Ammon's horn (tissue), 1 donor: Measurements from ENCODE around the gene HOXA5.

ENCODE experiments used
- DNase-seq: peaks from one replicate; pipeline ENCODE4 v3.0.0-alpha.2; 2016; ENCODE audit warnings: low spot score

HOXA5 gene

DNA sequence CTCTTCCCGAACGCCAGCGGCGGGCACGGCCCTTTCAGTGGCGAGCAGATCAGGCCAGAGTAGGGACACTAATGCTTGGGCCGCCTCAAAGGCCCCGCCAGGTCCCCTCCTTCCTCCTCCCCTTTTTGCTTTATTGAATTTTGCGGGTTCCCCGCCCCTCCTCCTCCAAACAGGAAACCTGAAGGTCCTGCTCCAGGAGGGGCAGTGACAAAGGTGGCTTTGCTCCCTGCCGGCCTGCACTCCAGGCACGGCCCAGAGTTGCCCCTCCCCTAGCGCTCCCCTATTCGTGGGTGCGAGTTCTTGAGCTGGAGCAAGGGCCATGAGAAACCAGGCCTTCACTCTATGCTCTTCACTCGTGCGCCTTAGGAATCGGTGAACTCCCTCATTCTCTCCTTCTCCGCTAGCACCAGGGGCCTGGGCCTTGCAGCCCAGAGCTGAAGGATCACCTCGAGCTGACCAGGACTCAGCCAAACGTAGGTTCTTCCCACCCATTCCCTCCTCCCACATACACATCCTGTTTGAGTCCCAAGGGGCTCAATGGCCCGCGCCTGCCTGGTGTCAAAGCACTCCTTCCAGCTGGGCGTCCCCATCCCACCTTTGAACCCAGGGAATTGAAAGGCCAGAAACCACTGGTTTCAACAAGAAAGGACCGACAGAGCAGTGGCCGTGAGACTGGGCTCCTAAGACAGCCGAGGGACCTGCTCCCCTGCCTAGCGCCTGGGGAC lies 4.7 kb upstream of the HOXA5 start:
- DNase-seq, result no peak

DNA sequence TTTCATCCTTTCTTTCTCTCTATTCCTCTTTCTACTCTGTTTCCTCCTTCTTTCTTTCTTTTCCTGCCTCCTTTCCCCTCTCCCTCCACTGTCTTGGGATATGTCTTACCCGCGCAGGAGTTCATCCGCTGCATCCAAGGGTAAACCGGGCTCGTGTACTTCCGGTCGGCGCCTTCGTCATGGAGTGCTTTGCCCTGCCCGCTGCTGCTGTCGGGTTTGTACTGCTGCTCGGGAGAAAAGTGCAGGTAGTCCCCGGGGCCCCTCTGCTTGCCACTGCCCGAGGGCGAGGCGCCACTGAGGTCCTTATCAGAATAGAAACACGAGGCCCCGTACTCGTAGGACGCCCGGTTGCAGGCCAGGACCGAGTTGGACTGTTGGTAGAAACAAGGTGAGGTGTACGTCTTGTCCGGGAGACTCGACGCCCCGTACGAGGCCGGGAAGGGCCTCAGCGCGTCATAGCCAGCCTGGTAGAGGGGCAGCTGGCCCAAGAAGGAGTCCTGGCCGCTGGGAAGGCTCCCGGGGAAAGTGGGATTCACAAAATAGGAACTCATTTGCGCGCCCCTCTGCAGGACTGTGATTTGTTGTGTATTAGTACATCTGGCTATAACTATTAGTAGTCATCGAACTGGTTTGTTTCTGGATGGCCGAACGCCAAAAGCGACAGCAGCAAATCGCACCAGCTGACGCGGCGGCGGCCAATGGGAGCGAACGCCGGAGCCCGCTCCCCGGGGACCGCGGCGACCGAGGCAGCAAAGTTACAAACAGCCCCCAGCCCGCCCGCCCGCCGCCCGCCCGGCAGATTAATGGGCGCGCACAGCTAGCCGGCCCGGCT lies 3.9 kb upstream of the HOXA5 start, which contains the start of gene HOXA6:
HOXA6 (minus strand) TSS at position 576 of the 832 bp plus-strand sequence; CDS start at position 551, 25 bp downstream.
- DNase-seq, result no peak

DNA sequence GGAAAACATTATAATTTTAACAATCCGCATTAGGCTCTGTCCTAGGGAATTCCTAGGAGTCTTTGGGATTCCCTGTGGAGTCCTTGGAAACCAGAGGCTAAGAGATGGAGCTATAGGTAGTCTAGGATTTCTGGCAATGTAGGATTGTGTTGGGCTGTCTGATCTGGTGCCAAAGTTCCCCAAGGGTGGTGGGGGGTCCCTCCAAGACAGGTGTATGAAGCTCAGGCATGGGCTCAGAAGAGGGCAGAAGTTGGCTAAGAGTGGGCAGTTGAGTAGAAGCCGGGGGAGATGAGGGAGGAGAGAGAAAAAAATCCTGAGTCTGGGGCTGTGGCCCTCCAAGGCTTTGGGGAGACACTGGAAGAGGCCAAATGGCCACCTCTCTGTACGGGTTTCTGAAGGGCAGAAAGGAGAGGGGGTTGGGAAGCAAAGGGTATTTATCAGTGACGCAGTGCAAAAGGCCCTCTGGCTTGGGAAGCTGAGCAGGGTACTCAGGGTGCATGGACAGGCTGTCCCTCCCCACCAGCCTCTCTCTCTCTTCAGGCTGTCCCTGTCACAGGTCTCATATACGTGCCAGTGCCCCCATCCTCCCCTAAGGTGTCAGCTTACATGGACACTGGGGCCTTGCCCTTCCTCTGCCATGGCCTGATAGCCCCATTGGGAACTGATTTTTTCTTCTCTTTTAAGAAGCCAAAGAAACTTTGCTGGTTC lies 3.2 kb upstream of the HOXA5 start:
- no peak for DNase-seq

DNA sequence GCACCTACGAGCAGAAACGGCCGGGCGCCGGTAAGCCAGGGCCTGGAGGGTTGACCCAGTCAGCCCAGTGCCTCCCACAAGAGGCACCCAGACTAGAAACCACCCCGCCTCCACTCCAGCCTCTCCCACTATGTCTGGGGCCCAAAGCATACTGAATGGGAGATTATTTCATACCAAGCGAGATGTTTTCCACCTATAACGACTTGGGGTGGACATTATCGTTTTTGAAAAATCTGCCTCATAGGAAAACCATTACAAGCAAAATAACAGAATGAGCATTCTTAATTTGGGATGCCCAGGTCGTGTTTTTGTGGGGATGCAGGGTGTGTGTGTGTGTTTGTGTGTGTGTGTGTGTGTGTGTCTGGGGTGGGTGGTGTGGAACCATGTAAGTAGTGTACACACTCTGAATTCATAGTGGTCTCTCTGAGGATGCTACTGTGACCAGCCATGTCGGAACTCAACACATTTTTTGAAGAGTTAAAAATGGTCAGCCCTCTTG lies 2.5 kb upstream of the HOXA5 start:
- DNase-seq, result no peak

DNA sequence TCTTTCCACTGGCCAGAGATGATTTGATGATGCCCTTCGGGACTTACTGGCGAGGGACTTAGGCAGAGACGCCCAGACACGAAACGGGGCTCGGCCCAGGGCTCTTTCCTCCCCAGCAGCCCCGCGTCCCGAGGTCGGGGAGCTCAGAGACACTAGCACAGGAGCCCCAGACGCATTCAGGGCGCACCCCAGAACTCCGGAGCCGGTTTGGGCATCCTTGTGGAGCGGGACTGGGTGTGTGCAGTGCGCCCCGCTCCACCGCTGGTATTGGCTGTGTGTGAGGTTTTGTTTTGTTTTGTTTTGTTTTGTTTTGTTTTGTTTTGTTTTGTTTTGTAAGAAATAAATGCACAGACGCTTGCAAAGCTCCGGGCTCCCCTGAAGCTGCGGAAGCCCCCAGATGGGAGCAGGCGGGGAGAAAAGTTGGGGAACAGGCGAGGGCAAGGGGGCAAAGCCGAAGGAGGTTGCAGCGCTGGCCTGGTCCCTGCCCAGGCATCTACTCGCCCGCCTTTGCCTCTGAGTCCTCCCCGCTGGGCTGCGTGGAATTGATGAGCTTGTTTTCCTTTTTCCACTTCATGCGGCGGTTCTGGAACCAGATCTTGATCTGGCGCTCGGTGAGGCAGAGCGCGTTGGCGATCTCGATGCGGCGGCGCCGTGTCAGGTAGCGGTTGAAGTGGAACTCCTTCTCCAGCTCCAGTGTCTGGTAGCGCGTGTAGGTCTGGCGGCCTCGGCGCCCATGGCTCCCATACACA lies 1.9 kb upstream of the HOXA5 start:
- DNase-seq, result no peak

DNA sequence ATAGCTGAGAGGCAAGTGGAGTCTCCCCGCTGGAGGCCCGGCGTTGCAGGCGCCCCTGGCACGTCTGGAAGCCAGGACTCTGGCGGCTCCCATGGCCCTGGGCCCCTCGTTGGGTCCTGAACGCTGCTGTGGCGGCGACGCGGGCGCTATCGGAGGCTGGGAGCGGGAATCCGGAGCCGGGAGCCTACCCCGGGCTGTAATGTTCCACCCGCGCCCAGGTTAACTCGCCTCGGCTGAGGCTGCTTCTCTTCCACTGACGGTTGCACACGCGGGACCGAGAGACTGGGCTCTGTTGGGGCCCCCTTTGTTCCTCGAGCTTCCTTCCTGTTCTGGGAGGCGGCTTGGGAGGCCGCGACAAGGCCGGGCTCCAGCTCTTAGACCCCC lies 1.3 kb upstream of the HOXA5 start:
- no peak for DNase-seq

DNA sequence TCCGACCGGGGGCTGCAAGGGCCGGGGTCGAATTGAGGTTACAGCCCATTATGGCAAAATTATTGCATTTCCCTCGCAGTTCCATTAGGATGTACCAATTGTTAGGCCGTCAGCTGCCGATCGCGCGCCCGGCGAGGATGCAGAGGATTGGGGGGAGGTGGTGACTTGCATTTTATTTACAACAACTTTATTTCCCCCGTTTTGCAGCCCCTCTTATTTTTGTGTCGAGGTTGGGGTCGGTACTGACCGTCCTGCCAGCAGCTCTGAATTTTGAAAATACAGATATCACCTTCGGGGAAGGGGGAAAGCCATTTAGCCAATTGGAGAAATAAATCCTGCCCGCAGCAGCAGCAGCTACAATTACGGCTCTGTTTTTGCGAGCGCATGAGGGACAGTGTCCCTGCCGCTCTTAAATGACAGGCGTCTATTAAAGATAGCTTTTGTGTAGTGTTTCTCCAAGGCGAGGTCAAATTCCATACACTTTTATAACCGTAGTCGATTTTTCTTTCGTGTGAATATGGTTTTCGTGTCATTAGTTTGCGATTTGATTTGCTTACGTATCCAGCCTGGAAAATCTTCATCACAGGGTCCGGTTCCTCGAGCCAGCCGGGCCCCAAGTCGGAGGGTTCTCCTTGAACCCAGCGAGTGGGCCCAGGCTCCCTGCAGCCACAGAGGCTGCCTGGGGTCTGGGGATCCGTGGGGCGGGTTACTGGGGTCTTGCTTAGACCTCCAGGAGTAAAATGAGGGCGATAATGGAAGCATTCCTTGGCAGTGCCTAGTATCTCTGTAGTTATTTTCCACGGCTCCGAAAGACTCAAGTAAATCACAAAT lies 684 bp upstream of the HOXA5 start:
- no peak for DNase-seq

DNA sequence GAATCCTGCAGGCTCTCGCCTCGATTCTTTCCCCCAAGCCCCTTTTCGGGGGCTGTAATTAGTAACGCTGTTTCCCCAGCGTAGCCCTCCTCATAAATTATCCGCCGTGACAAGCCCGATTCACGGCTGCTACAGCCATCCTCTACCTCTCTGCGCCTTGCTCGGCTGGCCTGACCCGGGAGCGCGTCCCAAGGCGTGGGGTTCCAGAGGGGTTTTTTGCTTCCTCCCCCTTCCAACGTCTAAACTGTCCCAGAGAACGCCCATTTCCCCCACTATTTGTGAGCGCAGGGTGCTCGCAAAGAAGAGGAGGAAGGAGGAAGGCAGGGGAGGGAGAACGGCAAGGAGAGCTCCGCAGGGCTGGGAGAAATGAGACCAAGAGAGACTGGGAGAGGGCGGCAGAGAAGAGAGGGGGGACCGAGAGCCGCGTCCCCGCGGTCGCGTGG lies 880 bp downstream of the HOXA5 start:
- no peak for DNase-seq

DNA sequence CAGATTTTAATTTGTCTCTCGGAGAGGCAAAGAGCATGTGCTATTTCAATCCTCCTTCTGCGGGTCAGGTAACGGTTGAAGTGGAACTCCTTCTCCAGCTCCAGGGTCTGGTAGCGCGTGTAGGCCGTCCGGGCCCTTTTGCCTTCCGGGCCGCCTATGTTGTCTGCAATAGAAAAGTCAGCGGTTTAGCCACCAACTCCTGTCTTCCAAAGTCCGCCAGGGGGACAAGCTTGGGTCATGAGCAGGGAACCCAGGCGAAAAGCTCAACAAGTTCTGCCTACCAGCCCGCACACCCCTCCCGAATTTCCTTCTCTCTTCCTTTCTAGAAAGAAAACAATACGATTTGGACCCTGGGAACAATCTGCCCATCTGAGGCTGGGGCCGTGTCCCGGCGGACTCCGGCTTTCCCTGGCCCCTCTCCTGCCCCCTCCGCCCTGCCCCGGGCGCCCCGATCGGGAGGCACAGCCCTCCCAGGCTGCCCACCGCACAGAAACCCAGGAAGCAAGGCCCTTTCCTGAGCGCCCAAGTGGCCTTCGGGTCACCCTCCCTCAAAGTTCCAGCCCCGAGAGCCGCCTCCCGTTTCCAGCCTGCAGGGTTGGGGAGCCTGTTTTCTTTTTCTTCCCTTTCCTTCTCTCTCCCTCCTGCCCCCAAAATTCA lies 1.4 kb downstream of the HOXA5 start:
- no peak for DNase-seq

DNA sequence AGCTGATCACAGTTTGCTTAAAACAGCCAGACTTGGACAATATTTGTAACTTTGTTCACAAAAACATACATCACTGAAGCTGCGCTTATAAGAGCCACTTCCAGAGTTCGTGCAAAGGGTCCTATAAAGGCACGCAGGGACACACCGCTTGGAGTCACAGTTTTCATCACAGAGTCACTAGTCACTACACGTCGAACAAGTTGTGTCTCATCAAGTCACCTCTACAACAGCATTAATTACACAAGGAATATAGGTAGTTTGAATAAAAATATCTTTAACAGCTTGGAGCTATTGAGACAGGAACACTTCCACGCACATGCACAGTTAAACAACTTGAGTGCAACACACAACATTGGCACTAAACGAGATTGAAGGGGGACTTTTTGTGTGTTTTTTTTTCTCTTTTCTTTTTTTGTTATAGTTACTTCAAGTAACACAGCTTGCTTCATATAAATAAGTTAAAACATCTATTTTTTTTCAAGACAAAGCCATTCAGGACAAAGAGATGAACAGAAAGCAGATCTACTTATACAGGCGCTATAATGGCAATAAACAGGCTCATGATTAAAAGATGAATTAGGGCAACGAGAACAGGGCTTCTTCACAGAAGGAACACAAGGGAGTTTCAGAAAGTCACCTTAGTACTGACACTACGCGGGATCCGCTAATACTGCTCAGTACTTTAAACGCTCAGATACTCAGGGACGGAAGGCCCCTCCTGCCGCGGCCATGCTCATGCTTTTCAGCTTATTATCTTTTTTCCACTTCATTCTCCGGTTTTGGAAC lies 2.2 kb downstream of the HOXA5 start:
- no peak for DNase-seq

DNA sequence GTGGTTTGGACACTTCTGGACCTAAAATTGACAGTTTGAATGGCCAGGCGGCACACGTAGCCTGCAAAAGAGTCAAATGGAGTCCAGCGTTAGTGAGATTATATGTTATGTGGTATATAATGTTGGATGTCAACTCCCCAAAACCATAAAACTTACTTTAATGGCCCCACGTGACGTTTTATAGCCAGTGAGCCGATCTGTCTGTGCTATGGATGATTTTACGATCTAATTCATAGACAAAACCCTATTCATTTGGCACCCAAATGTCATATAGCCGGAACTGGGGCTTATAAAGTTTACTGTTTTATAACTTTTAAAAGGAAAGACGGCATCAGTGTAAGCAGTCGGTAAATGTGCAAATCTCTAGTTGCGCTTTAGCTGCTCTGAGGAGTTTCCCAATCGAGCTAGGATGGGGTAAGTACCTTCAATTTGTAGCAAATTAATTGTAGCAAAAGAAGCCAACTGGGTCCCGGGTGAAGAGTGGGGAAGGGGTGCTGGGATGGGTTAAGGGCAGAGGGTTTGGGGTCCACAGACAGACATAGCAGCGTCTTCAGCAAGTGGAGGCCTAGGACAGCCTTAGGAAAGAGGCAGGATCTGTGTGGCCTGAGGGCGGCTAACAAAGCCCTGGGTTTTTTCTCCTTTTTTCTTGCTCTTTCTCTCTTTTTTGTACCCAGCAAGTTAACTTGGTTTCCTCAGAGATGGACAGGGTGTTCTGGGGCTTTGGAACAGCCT lies 3.2 kb downstream of the HOXA5 start:
- no peak for DNase-seq

DNA sequence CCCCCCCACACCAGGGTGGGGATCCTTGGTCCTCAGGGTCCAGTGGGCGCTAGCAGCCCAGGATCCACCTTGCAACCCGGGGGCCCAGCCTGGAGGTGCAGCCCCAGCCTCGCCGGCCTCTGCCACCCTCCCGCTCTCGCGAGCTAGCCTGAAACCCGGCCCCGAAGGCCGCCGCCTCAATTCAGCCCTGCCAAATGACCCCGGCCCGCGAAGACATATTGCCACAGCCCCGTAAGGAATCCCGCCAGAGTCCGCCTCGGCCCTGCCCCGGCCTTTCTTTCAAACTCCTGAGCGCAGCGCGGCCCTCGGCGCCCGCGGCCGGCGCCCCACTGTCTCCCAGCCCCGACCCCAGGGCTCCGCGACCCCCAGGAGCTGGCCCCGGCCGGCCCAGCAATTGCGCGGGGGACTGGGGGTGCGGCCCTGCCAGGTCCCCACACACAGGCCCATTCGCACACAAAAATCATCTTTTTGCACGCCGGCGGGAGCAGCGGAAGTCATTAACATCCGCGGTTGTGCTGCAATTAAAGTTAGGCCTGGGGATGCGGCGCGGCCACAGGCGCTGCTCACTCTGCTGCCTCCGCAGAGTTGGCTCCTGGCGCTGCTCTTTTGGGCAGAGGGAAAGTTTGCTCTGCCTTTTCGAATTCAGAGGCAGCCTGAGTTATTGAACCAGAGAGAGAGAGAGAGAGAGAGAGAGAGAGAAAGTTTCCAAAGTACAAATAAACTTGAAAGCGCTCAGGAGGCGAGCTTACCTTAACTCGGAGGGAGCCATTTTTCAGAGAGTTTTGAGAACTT lies 4.0 kb downstream of the HOXA5 start:
- no peak for DNase-seq

DNA sequence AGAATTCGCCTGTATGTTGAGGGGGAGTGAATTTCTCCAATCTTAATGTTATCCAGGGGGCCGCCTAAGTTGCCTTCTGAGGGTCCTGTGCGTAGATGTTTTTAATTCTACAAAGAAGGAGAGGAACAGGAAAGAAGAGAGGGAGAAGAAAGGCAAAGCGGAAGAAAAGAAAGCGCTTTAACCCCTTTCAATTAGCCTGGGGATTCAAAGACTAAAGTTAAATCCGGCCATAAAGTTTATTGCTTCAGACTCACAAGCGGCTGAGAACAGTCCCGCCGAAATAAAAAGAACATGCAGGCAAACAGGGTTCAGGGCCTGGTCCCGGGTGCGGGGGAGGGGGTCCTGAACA lies 4.5 kb downstream of the HOXA5 start:
- no peak for DNase-seq

DNA sequence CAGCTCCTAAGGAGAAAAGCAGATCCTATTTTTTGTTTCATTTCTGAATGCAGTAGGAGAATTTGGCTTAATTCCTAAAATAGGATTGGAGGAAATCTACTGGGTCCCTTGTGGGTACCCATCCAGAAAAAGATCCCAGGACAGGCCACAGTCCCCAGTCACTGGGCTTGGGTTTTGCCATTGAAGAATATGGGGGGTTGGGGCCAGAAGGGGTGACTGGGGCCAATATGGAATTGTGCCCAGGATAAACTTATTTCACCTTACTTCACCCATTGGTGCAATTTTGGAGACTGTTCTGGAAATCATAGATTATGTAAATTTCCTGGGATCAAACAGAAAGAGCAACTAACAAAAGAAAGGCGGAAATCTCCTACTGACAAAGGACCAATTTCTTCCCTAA lies 5.0 kb downstream of the HOXA5 start:
- no peak for DNase-seq

DNA sequence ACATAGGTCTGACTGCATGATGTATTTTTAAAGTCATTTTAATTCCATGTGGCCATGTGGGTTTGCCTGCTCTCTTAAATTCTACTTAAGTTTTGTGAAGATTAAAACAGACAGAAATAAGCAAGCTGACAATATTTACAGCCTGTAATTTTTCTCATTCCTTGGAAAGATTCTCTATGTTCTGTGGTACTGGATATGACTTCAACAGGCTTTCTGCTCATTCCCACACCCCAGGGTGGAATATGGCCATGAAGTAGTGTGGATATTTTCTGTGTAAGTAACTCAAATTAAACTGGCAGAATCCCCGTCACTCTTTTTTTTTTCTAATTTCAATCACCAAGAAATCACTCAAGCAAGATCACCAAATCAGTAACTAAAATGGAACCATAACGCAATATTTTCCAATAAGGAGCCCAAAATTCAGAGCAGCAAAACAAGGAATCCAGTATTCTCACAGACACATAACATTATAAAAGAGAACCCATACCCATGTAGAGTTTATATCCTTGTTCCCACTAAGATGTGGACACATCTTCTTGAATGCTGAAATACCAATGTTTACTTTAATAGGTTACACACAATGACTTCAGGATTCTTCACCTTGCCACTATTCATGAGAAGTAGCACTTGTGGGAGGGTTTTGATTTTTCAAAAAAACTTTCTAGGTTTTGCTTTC lies 5.7 kb downstream of the HOXA5 start:
- DNase-seq, result no peak

DNA sequence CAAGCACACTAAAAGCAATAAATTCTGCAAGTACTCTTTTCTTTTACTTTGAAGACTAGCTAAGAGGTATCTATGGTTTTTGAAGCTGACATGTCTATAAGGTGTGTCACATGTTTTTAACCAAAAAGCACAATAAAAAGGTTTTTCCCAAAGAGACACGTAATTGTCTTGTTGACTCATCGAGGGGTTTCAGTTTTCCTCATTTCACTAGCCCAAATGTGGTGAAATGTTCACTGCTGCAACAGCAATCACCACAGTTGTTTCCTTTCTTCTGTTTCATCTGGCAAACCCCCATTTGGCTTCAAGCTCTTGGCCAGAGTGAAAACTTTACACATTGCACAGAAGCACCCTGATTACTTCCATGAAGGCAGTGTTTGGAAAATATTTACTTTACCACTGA lies 9.1 kb downstream of the HOXA5 start:
- DNase-seq, result no peak

DNA sequence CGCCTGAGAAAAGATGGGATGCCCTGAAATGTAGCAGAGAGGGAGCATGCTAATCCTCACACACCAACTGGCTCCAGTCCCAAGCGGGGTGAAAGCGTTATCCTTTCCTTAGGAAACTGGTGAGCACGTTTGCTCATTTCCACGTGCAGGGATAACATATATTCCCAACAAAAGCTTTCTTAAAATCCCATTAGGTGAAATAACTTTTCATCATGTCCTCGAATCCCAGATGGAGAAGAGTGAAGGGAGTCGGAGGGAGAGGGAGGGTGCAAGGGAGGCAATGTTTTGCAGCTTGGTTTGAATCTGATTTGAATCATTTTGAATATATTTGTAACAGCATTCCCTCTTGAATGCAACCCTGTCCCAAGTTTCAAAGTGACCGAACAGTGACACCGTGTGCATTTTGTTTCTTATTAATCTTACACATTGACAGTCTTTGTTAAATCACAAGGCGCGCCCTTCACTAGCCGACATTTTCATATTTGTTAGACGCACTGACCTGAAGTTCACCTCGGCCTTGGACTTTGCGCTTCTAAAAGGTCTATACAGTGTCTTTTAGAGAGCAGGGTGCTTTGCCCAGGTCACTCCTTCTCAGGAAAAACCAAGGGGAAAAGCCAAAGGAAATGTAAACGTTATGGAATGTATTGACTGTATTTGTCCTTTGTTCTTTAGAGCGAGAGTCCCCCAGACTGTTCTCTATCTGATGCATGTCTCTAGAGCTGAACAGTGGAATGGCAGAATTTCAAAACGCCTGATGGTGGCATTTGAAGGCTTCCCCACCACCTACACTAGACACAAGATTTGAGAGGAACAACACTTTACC lies 9.9 kb downstream of the HOXA5 start:
- DNase-seq, result no peak
